GM12891 (cell line): ENCODE data around the gene TEKTIP1.

Experiments used
- POLR2A ChIP-seq: IDR thresholded peaks from 2 replicates; pipeline ENCODE4 v1.6.1; 2011; ENCODE audit warnings: low read depth, low read length, control low read depth
- POLR2AphosphoS5 ChIP-seq: IDR thresholded peaks from 2 replicates; pipeline ENCODE4 v1.6.1; 2011; ENCODE audit warnings: low read depth, low read length, control low read depth
- SPI1 ChIP-seq: IDR thresholded peaks from 2 replicates; pipeline ENCODE4 v1.6.1; 2011; ENCODE audit warnings: low read depth, low read length, control low read depth
- TAF1 ChIP-seq: IDR thresholded peaks from 2 replicates; pipeline ENCODE4 v1.6.1; 2011; ENCODE audit warnings: low read depth, low read length, control low read depth

GRCh38 chr19:3503036-3503572, 35.9 kb upstream of the TEKTIP1 start:
- TF ChIP-seq POLR2AphosphoS5 (no peak), POLR2A (no peak), SPI1 (no peak), TAF1 (no peak)
